ENCODE data around the gene E2F3. TPM values are rescaled to one million over a fixed set of nuclear protein-coding genes. Genes with fewer than 3 reads are reported as not detected.

The E2F3 gene
- total RNA-seq, 1 experiment from 2014 or later, result 30.2 TPM

DNA sequence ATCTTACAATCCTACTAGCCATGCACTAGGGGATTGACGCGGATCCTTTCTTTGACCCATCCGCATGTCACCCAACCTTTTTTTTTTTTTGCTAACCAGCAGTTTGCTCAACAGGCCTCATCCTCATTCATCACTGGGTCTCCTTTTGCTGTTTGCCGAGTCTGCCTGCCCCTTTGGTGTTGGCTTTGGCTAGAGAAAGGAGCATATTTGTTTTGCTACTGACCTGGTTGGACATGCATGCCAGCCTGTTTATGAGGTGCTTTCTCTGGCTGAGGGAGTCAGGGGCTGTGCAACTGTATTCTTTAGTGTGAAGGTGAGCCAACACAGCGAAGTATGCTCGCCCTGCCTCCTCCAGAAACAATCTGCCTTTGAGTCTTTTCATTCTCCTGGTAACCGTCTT lies 40.2 kb downstream of the E2F3 start:
- peaks cover 54% of the 10 kb centered on the region for H3K4me1 Mint-ChIP-seq
- H3K27ac Mint-ChIP-seq, result peak overlapping the region; percentile 73; the same call in 1 of the 2 replicates
- H3K9me3 Mint-ChIP-seq, result no peaks in the 10 kb centered on the region
- no peak overlapping the region for H3K4me3 Mint-ChIP-seq
- H3K27me3 Mint-ChIP-seq (ENCODE audit: low read depth), result no peaks in the 10 kb centered on the region
- ChIA-PET POLR2A (no interaction called here), CTCF (no interaction called here)
- DNase-seq (ENCODE audit: low spot score) (no peak), ATAC-seq (no peak)
- peaks cover 12% of the 10 kb centered on the region for H3K36me3 Mint-ChIP-seq
- TF ChIP-seq ZNF317 (CRISPR knock-in tag; IDR thresholded peaks at IDR 0.05; ENCODE audit: borderline replicate concordance, low read depth), result no peak
- no peak for TF ChIP-seq PRRX2 (CRISPR knock-in tag; IDR thresholded peaks at IDR 0.05)
- TF ChIP-seq, protein P1, sequence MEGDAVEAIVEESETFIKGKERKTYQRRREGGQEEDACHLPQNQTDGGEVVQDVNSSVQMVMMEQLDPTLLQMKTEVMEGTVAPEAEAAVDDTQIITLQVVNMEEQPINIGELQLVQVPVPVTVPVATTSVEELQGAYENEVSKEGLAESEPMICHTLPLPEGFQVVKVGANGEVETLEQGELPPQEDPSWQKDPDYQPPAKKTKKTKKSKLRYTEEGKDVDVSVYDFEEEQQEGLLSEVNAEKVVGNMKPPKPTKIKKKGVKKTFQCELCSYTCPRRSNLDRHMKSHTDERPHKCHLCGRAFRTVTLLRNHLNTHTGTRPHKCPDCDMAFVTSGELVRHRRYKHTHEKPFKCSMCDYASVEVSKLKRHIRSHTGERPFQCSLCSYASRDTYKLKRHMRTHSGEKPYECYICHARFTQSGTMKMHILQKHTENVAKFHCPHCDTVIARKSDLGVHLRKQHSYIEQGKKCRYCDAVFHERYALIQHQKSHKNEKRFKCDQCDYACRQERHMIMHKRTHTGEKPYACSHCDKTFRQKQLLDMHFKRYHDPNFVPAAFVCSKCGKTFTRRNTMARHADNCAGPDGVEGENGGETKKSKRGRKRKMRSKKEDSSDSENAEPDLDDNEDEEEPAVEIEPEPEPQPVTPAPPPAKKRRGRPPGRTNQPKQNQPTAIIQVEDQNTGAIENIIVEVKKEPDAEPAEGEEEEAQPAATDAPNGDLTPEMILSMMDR (IDR thresholded peaks at IDR 0.05), result no peak
- TF ChIP-seq, protein P2, sequence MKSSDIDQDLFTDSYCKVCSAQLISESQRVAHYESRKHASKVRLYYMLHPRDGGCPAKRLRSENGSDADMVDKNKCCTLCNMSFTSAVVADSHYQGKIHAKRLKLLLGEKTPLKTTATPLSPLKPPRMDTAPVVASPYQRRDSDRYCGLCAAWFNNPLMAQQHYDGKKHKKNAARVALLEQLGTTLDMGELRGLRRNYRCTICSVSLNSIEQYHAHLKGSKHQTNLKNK (CRISPR knock-in tag; IDR thresholded peaks at IDR 0.05), result no peak
- no peak for TF ChIP-seq JUN (CRISPR knock-in tag; IDR thresholded peaks at IDR 0.05)
- no peak for TF ChIP-seq NR3C1 (CRISPR knock-in tag; conservative IDR thresholded peaks at IDR 0.05; ENCODE audit: low read depth)
- no peak for TF ChIP-seq FOXJ3 (CRISPR knock-in tag; IDR thresholded peaks at IDR 0.05; ENCODE audit: borderline replicate concordance)
- no peak for TF ChIP-seq FOXK1 (CRISPR knock-in tag; IDR thresholded peaks at IDR 0.05)
- TF ChIP-seq SMAD3 (CRISPR knock-in tag; IDR thresholded peaks at IDR 0.05; ENCODE audit: borderline replicate concordance), result no peak
- TF ChIP-seq ZNF219 (CRISPR knock-in tag; IDR thresholded peaks at IDR 0.05; ENCODE audit: borderline replicate concordance), result no peak
- no peak for TF ChIP-seq ZNF671 (CRISPR knock-in tag; IDR thresholded peaks at IDR 0.05)

DNA sequence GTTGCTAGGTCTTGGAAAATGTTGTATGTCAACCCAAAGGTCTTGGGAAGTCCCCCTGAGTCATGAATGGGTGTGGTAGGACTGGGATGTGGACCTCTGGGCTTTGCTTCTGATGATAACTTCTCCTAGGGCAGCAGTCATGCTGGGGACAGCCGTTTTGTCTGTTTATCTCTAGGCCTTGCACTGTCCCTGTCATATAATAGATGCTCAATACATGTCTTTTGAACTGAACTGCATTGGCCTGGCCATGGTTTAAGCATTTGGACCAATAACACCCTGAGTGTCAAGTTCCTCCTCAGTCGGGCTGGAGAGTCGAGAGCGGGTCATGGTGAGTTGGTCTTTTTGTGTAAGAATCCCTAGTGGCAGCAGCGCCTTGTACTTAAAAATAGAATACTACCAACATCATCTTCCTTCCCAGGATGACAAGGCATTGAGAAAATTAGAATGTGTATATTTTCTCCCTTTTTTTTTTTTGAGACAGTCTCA lies 43.1 kb downstream of the E2F3 start:
- DNase-seq (ENCODE audit: low spot score) (no peak), ATAC-seq (no peak)
- H3K9me3 Mint-ChIP-seq, result no peaks in the 10 kb centered on the region
- TF ChIP-seq JUN (CRISPR knock-in tag; IDR thresholded peaks at IDR 0.05) (no peak), TEAD1 (CRISPR knock-in tag; IDR thresholded peaks at IDR 0.05) (no peak), TCF7 (CRISPR knock-in tag; IDR thresholded peaks at IDR 0.05; ENCODE audit: low read depth) (no peak), NR3C1 (CRISPR knock-in tag; conservative IDR thresholded peaks at IDR 0.05; ENCODE audit: low read depth) (no peak), RORB (CRISPR knock-in tag; IDR thresholded peaks at IDR 0.05) (no peak), ZNF423 (CRISPR knock-in tag; IDR thresholded peaks at IDR 0.05) (no peak), ZNF317 (CRISPR knock-in tag; IDR thresholded peaks at IDR 0.05; ENCODE audit: borderline replicate concordance, low read depth) (no peak), ZNF232 (CRISPR knock-in tag; IDR thresholded peaks at IDR 0.05) (no peak), ETV6 (CRISPR knock-in tag; IDR thresholded peaks at IDR 0.05) (no peak), GTF2I (CRISPR knock-in tag; conservative IDR thresholded peaks at IDR 0.05) (no peak), KAT7 (CRISPR knock-in tag; IDR thresholded peaks at IDR 0.05; ENCODE audit: borderline replicate concordance) (no peak)
- TF ChIP-seq, protein P3, sequence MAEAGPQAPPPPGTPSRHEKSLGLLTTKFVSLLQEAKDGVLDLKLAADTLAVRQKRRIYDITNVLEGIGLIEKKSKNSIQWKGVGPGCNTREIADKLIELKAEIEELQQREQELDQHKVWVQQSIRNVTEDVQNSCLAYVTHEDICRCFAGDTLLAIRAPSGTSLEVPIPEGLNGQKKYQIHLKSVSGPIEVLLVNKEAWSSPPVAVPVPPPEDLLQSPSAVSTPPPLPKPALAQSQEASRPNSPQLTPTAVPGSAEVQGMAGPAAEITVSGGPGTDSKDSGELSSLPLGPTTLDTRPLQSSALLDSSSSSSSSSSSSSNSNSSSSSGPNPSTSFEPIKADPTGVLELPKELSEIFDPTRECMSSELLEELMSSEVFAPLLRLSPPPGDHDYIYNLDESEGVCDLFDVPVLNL (CRISPR knock-in tag; IDR thresholded peaks at IDR 0.05; ENCODE audit: borderline replicate concordance, low read depth), result no peak
- TF ChIP-seq, protein P4, sequence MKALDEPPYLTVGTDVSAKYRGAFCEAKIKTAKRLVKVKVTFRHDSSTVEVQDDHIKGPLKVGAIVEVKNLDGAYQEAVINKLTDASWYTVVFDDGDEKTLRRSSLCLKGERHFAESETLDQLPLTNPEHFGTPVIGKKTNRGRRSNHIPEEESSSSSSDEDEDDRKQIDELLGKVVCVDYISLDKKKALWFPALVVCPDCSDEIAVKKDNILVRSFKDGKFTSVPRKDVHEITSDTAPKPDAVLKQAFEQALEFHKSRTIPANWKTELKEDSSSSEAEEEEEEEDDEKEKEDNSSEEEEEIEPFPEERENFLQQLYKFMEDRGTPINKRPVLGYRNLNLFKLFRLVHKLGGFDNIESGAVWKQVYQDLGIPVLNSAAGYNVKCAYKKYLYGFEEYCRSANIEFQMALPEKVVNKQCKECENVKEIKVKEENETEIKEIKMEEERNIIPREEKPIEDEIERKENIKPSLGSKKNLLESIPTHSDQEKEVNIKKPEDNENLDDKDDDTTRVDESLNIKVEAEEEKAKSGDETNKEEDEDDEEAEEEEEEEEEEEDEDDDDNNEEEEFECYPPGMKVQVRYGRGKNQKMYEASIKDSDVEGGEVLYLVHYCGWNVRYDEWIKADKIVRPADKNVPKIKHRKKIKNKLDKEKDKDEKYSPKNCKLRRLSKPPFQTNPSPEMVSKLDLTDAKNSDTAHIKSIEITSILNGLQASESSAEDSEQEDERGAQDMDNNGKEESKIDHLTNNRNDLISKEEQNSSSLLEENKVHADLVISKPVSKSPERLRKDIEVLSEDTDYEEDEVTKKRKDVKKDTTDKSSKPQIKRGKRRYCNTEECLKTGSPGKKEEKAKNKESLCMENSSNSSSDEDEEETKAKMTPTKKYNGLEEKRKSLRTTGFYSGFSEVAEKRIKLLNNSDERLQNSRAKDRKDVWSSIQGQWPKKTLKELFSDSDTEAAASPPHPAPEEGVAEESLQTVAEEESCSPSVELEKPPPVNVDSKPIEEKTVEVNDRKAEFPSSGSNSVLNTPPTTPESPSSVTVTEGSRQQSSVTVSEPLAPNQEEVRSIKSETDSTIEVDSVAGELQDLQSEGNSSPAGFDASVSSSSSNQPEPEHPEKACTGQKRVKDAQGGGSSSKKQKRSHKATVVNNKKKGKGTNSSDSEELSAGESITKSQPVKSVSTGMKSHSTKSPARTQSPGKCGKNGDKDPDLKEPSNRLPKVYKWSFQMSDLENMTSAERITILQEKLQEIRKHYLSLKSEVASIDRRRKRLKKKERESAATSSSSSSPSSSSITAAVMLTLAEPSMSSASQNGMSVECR (CRISPR knock-in tag; IDR thresholded peaks at IDR 0.05; ENCODE audit: borderline replicate concordance), result no peak
- TF ChIP-seq, protein P5, sequence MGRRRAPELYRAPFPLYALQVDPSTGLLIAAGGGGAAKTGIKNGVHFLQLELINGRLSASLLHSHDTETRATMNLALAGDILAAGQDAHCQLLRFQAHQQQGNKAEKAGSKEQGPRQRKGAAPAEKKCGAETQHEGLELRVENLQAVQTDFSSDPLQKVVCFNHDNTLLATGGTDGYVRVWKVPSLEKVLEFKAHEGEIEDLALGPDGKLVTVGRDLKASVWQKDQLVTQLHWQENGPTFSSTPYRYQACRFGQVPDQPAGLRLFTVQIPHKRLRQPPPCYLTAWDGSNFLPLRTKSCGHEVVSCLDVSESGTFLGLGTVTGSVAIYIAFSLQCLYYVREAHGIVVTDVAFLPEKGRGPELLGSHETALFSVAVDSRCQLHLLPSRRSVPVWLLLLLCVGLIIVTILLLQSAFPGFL (CRISPR knock-in tag; IDR thresholded peaks at IDR 0.05; ENCODE audit: borderline replicate concordance), result no peak
- H3K27me3 Mint-ChIP-seq (ENCODE audit: low read depth), result no peaks in the 10 kb centered on the region
- peaks cover 49% of the 10 kb centered on the region for H3K4me1 Mint-ChIP-seq
- POLR2A ChIA-PET, result no interaction called here
- peak overlapping the region; percentile 29 for H3K27ac Mint-ChIP-seq
- no peak overlapping the region for H3K4me3 Mint-ChIP-seq
- CTCF ChIA-PET, result no interaction called here
- H3K36me3 Mint-ChIP-seq, result peaks cover 10% of the 10 kb centered on the region

Measured in WTC11 (cell line).